GM11168 (cell line): Measurements from ENCODE around the gene CELF4.

ENCODE experiments used
- in situ Hi-C: fragments of 300-500 bp; cut with MboI; formaldehyde crosslinking; loops from one replicate; pipeline ENCODE4 v1.12.0; 2022; ENCODE audit warnings: low sequenced_read_pairs; ENCODE audit not compliant: unreplicated experiment

The CELF4 gene

GRCh38 chr18:37225279-37225678 lies 340.3 kb downstream of the CELF4 start:
- in situ Hi-C loops: no loop called here

- in situ Hi-C loops: no loop called here
Observed at GRCh38 chr18:37222999-37223378, 342.6 kb downstream of the CELF4 start.

GRCh38 chr18:37222354-37222998 lies 343.1 kb downstream of the CELF4 start:
- in situ Hi-C loops: no loop called here

GRCh38 chr18:37219257-37219656 lies 346.3 kb downstream of the CELF4 start:
- in situ Hi-C loops: no loop called here

- in situ Hi-C loops: no loop called here
Observed at GRCh38 chr18:37218022-37218590, 347.5 kb downstream of the CELF4 start.

- in situ Hi-C loops: no loop called here
Observed at GRCh38 chr18:37210781-37211180, 354.8 kb downstream of the CELF4 start.

GRCh38 chr18:37207343-37207742 lies 358.3 kb downstream of the CELF4 start:
- in situ Hi-C loops: no loop called here

GRCh38 chr18:37199741-37200140 lies 365.9 kb downstream of the CELF4 start:
- in situ Hi-C loops: no loop called here
